Stimulated activated memory B cell treated with anti-CD40 and anti-IgM and Interleukin-4, amounts not matched to agents 10 μg/mL and 1 μg/mL and 100 μg/mL, for 72 hours (primary cell): Measurements from ENCODE around the gene RNF40.

Experiments
- ATAC-seq: fragments of 150-1000 bp; cut with Tn5 transposase; 2 replicates; pipeline ENCODE4 v1.10.0; 2021
- H3K27ac Mint-ChIP-seq: one replicate; pipeline ENCODE4 v1.8.0; 2022; ENCODE audit warnings: mild to moderate bottlenecking, mixed read lengths
- H3K27me3 Mint-ChIP-seq: one replicate; pipeline ENCODE4 v1.8.0; 2022; ENCODE audit warnings: mixed read lengths
- H3K36me3 Mint-ChIP-seq: one replicate; pipeline ENCODE4 v1.8.0; 2022; ENCODE audit warnings: mixed read lengths
- H3K4me1 Mint-ChIP-seq: one replicate; pipeline ENCODE4 v1.8.0; 2022; ENCODE audit warnings: mixed read lengths
- H3K4me3 Mint-ChIP-seq: one replicate; pipeline ENCODE4 v1.8.0; 2022; ENCODE audit warnings: mild to moderate bottlenecking, moderate library complexity, mixed read lengths
- H3K9me3 Mint-ChIP-seq: one replicate; pipeline ENCODE4 v1.8.0; 2022; ENCODE audit warnings: mixed read lengths

RNF40 gene

DNA sequence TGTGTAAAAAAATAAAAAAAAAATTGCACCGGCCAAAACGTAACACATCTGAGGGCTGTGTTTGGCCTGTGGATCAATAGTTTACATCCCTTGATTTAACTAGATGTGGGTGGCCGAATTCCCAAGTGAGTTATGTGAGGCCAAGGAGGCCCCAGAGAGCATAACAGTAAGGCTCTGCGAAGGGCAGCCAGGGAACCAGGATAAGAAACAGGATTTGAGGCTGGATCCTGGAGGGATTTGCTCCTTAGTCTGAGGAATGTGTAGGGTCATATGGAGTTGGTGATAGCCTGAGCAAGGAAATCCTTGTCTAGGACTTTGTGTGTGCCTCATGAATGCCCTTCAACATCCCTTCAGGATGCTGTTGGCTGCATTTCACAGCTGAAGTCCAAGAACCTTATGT is 11.9 kb upstream of the RNF40 start:
- H3K4me1 Mint-ChIP-seq = peaks cover 38% of the 10 kb centered on the region
- no peaks in the 10 kb centered on the region for H3K9me3 Mint-ChIP-seq
- no peak for ATAC-seq
- peaks cover 57% of the 10 kb centered on the region for H3K36me3 Mint-ChIP-seq
- no peaks in the 10 kb centered on the region for H3K27me3 Mint-ChIP-seq
- H3K4me3 Mint-ChIP-seq = no peak overlapping the region
- H3K27ac Mint-ChIP-seq = peak overlapping the region; percentile 90

DNA sequence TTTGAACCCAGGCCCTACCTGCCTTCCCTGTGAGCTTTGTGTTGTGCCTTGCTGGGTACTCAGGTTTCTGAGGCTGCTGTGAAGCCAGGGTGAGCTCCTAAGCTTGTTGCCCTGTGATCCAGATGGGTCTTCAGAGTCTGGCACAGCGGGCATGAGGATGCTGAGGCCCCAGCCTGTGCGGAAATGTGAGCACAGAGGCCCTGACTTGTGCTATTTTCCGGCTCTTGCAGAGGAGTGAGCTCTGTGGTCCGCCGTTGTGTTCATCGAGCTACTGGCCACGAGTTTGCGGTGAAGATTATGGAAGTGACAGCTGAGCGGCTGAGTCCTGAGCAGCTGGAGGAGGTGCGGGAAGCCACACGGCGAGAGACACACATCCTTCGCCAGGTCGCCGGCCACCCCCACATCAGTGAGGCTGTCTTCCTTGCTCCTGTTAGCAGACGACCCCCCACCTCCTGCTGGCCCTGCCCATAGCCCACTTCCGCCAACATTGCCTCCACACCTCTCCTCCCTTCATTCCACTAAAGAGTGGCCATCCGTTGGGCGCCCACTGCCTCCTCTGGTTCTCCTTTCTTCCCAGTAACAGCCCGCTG is 11.2 kb upstream of the RNF40 start:
- Mint-ChIP-seq H3K9me3 (no peaks in the 10 kb centered on the region), H3K36me3 (peaks cover 62% of the 10 kb centered on the region), H3K27ac (no peak overlapping the region), H3K4me3 (no peak overlapping the region), H3K27me3 (no peaks in the 10 kb centered on the region), H3K4me1 (peaks cover 38% of the 10 kb centered on the region)
- ATAC-seq = no peak

DNA sequence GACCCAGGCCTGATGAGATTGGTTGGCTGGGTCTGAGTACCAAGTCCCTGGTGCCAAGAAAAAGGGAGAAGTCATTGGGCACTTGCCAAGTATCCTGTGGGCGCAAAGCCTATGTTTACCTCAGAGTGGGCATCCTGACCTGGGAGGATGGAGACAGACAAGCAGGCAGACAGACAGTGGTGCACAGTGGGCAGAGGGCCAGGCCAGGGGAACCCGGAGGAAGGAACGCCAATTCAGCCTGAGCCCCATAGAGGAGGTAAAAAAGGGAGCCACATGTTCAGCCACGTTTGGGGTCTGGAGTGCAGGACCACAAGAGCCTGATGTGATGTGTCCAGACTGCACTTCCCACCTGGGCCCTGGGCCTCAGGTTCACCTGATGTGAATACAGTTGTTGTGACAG is 8.5 kb upstream of the RNF40 start:
- Mint-ChIP-seq H3K27me3 (no peaks in the 10 kb centered on the region), H3K36me3 (peaks cover 67% of the 10 kb centered on the region), H3K4me3 (no peak overlapping the region), H3K9me3 (no peaks in the 10 kb centered on the region), H3K27ac (no peak overlapping the region), H3K4me1 (peaks cover 23% of the 10 kb centered on the region)
- ATAC-seq = no peak

- Mint-ChIP-seq H3K36me3 (peaks cover 56% of the 10 kb centered on the region), H3K27me3 (no peaks in the 10 kb centered on the region), H3K27ac (no peak overlapping the region), H3K9me3 (no peaks in the 10 kb centered on the region), H3K4me3 (no peak overlapping the region), H3K4me1 (peaks cover 26% of the 10 kb centered on the region)
- no peak for ATAC-seq
Observed at GRCh38 chr16:30755955-30756780, 6.0 kb upstream of the RNF40 start.

DNA sequence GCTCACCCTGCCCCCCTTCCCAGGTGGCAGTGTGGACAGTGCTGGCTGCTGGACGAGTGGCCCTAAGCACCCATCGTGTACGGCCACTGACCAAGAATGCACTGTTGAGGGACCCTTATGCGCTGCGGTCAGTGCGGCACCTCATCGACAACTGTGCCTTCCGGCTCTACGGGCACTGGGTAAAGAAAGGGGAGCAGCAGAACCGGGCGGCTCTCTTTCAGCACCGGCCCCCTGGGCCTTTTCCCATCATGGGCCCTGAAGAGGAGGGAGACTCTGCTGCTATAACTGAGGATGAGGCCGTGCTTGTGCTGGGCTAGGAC is 5.4 kb upstream of the RNF40 start:
- ATAC-seq = no peak
- Mint-ChIP-seq H3K4me3 (no peak overlapping the region), H3K27me3 (no peaks in the 10 kb centered on the region), H3K36me3 (peaks cover 50% of the 10 kb centered on the region), H3K27ac (no peak overlapping the region), H3K9me3 (no peaks in the 10 kb centered on the region), H3K4me1 (peaks cover 31% of the 10 kb centered on the region)

- Mint-ChIP-seq H3K4me1 (peaks cover 32% of the 10 kb centered on the region), H3K27ac (no peak overlapping the region), H3K9me3 (no peaks in the 10 kb centered on the region), H3K36me3 (peaks cover 50% of the 10 kb centered on the region), H3K27me3 (no peaks in the 10 kb centered on the region), H3K4me3 (no peak overlapping the region)
- ATAC-seq = no peak
Observed at GRCh38 chr16:30757316-30757715, 4.8 kb upstream of the RNF40 start.

- peak overlapping the region; percentile 70 for H3K27ac Mint-ChIP-seq
- H3K4me3 Mint-ChIP-seq = peak overlapping the region; percentile 41
- no peak for ATAC-seq
- no peaks in the 10 kb centered on the region for H3K9me3 Mint-ChIP-seq
- peaks cover 44% of the 10 kb centered on the region for H3K4me1 Mint-ChIP-seq
- H3K36me3 Mint-ChIP-seq = peaks cover 53% of the 10 kb centered on the region
- no peaks in the 10 kb centered on the region for H3K27me3 Mint-ChIP-seq
Observed at GRCh38 chr16:30758988-30759491, 3.1 kb upstream of the RNF40 start.

DNA sequence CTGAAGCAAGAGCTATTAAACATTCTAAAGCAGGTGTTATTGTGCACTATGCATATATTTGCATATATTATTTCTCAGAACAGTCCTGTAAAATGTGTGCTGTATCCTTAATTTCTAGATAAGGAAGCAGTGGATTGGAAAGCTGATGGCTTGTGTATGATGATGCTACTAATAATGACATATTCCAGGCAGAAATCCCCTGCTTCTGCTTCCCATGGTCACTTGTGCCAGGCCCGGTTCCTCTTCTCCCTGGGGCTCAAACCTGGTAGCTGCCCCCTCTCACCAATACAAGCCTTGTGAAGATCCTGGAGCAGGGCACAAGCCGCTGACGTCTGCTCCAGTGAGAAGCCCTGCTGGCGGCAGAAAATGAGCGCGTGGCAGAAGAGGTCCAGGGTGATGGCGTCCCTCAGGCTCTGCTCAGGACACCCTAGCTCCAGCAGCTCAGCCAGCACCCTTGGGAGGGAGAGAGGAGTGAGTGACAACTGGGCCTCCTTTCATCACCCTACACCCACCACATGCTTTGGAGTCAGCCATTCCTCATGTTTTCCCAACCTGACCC is 2.0 kb upstream of the RNF40 start:
- Mint-ChIP-seq H3K4me3 (peak overlapping the region; percentile 8), H3K27ac (peak overlapping the region; percentile 83), H3K9me3 (no peaks in the 10 kb centered on the region), H3K36me3 (peaks cover 55% of the 10 kb centered on the region), H3K27me3 (no peaks in the 10 kb centered on the region), H3K4me1 (peaks cover 44% of the 10 kb centered on the region)
- no peak for ATAC-seq

GRCh38 chr16:30760577-30761426 is 1.3 kb upstream of the RNF40 start:
- H3K27me3 Mint-ChIP-seq = no peaks in the 10 kb centered on the region
- H3K9me3 Mint-ChIP-seq = no peaks in the 10 kb centered on the region
- H3K4me3 Mint-ChIP-seq = peak overlapping the region; percentile 87
- peak overlapping the region; percentile 83 for H3K27ac Mint-ChIP-seq
- ATAC-seq = no peak
- peaks cover 55% of the 10 kb centered on the region for H3K36me3 Mint-ChIP-seq
- H3K4me1 Mint-ChIP-seq = peaks cover 44% of the 10 kb centered on the region

DNA sequence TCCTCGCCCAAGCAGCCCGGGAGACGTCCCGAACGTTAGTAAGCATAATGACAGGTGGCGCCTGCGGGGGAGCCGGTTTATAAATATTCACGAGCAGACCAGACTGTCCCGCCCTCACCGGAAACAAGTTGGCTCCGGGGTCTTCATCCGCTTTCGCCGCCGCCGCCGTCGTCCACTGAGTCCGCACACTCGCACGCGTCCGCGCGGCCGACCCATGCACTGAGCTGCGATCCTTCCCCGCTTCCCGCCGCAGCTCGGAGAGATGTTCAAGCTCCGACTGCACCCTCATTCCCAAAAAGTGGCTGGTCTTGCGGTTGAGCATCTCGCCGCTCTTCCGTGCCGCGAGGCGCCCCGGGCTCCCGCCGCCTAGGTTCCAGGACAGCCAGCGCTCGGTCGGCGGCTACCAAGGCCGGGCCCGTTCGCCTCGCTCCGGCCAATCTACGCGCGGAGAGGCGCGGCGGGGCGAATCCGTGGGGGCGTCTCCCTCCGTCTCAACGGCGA is 645 bp upstream of the RNF40 start:
- peak; percentile 60 for ATAC-seq
- Mint-ChIP-seq H3K36me3 (peaks cover 55% of the 10 kb centered on the region), H3K9me3 (no peaks in the 10 kb centered on the region), H3K4me1 (peaks cover 46% of the 10 kb centered on the region), H3K27me3 (no peaks in the 10 kb centered on the region), H3K4me3 (peak overlapping the region; percentile 87), H3K27ac (peak overlapping the region; percentile 83)

DNA sequence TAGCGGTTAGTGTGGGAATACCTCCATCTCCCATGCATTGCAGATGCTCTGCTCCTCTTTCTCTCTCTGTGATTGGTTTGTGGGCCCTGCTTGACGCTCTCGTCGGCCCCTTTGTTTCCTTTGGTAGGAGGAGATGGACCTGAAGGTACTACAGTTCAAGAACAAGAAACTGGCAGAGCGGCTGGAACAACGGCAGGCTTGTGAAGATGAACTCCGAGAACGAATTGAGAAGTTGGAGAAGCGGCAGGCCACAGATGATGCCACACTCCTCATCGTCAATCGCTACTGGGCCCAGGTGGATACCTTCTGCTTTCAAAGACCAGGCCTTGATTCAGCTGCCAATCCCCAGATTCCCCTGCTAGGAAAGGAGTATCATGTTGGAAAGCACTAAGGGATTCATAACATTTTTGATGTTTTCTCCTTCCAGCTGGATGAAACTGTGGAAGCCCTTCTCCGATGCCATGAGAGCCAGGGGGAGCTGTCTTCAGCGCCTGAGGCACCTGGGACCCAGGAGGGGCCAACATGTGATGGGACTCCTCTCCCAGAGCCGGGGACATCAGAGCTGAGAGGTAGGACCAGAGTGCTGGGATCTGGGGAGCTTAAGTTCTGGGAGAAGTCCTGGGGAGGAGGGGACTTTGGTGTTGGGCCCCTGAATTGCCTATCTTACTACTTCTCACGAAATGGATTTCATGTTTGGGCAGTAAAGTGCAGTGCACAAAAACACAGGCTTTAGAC is 1.0 kb downstream of the RNF40 start:
- Mint-ChIP-seq H3K27me3 (no peaks in the 10 kb centered on the region), H3K36me3 (peaks cover 68% of the 10 kb centered on the region)

DNA sequence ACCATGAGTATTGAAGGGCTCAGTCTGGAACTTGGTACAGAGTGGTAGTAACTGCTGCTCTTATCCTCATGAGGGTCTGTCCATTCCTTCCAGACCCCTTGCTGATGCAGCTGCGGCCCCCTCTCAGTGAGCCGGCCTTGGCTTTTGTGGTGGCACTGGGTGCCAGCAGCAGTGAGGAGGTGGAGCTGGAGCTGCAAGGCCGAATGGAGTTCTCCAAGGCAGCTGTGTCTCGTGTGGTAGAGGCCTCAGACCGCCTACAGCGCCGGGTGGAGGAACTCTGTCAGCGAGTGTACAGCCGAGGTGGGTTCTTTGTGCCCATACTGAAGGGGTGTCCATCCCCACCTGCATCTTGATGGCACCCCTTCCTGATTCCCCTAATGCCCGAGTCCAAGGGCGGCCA is 2.0 kb downstream of the RNF40 start:
- Mint-ChIP-seq H3K36me3 (peaks cover 69% of the 10 kb centered on the region), H3K4me1 (peaks cover 63% of the 10 kb centered on the region), H3K4me3 (no peak overlapping the region), H3K9me3 (no peaks in the 10 kb centered on the region), H3K27ac (no peak overlapping the region), H3K27me3 (no peaks in the 10 kb centered on the region)
- no peak for ATAC-seq

More for the DNA sequence above, 1.0 kb downstream of the RNF40 start:
- Mint-ChIP-seq H3K4me1 (peaks cover 63% of the 10 kb centered on the region), H3K9me3 (no peaks in the 10 kb centered on the region), H3K4me3 (peak overlapping the region; percentile 87), H3K27ac (peak overlapping the region; percentile 83)
- ATAC-seq = no peak

- Mint-ChIP-seq H3K4me1 (peaks cover 60% of the 10 kb centered on the region), H3K36me3 (peaks cover 68% of the 10 kb centered on the region), H3K9me3 (no peaks in the 10 kb centered on the region), H3K27me3 (no peaks in the 10 kb centered on the region), H3K27ac (no peak overlapping the region), H3K4me3 (no peak overlapping the region)
- no peak for ATAC-seq
Observed at GRCh38 chr16:30764816-30765465, 2.8 kb downstream of the RNF40 start.
